ENCODE data around the gene LRRIQ4.
A peak's percentile ranks its signal among the peaks of the same experiment; 100 is the strongest.

LRRIQ4 gene

GRCh38 chr3:169864270-169864669, 51.6 kb downstream of the LRRIQ4 start:
- H3K9ac ChIP-seq (ENCODE audit: low read length): no peak overlapping the region
- H3K36me3 ChIP-seq (ENCODE audit: control insufficient read depth, insufficient read depth, low read length, severe bottlenecking): no peaks in the 10 kb centered on the region
- H3K4me3 ChIP-seq (ENCODE audit: low read length): no peak overlapping the region
- H3K9me3 ChIP-seq (ENCODE audit: control insufficient read depth, low read length): no peaks in the 10 kb centered on the region
- DNase-seq (ENCODE audit: low read depth): no peak
- H3K27me3 ChIP-seq (replicated peaks; ENCODE audit: control insufficient read depth, insufficient read depth, low read length): peaks cover 3% of the 10 kb centered on the region
- H3K4me1 ChIP-seq (ENCODE audit: control insufficient read depth, insufficient read depth, low read length): peaks cover 3% of the 10 kb centered on the region

- Histone ChIP-seq H3K36me3 (ENCODE audit: control insufficient read depth, insufficient read depth, low read length, severe bottlenecking) (no peaks in the 10 kb centered on the region), H3K27me3 (replicated peaks; ENCODE audit: control insufficient read depth, insufficient read depth, low read length) (peaks cover 3% of the 10 kb centered on the region), H3K9me3 (ENCODE audit: control insufficient read depth, low read length) (no peaks in the 10 kb centered on the region), H3K9ac (ENCODE audit: low read length) (no peak overlapping the region), H3K4me3 (ENCODE audit: low read length) (no peak overlapping the region), H3K4me1 (ENCODE audit: control insufficient read depth, insufficient read depth, low read length) (peaks cover 12% of the 10 kb centered on the region)
- DNase-seq (ENCODE audit: low read depth): no peak
Measured at GRCh38 chr3:169865176-169865767, 52.6 kb downstream of the LRRIQ4 start.

GRCh38 chr3:169867584-169868210, 55.0 kb downstream of the LRRIQ4 start:
- H3K27me3 ChIP-seq (replicated peaks; ENCODE audit: control insufficient read depth, insufficient read depth, low read length): no peaks in the 10 kb centered on the region
- no peak for DNase-seq (ENCODE audit: low read depth)
- H3K36me3 ChIP-seq (ENCODE audit: control insufficient read depth, insufficient read depth, low read length, severe bottlenecking): no peaks in the 10 kb centered on the region
- H3K9me3 ChIP-seq (ENCODE audit: control insufficient read depth, low read length): no peaks in the 10 kb centered on the region
- no peak overlapping the region for H3K4me3 ChIP-seq (ENCODE audit: low read length)
- peaks cover 14% of the 10 kb centered on the region for H3K4me1 ChIP-seq (ENCODE audit: control insufficient read depth, insufficient read depth, low read length)
- no peak overlapping the region for H3K9ac ChIP-seq (ENCODE audit: low read length)

- Histone ChIP-seq H3K4me1 (ENCODE audit: control insufficient read depth, insufficient read depth, low read length) (peaks cover 14% of the 10 kb centered on the region), H3K4me3 (ENCODE audit: low read length) (no peak overlapping the region), H3K27me3 (replicated peaks; ENCODE audit: control insufficient read depth, insufficient read depth, low read length) (no peaks in the 10 kb centered on the region), H3K36me3 (ENCODE audit: control insufficient read depth, insufficient read depth, low read length, severe bottlenecking) (no peaks in the 10 kb centered on the region), H3K9ac (ENCODE audit: low read length) (no peak overlapping the region), H3K9me3 (ENCODE audit: control insufficient read depth, low read length) (no peaks in the 10 kb centered on the region)
- DNase-seq (ENCODE audit: low read depth): no peak
Measured at GRCh38 chr3:169868369-169868768, 55.7 kb downstream of the LRRIQ4 start.

- Histone ChIP-seq H3K9me3 (ENCODE audit: control insufficient read depth, low read length) (no peaks in the 10 kb centered on the region), H3K9ac (ENCODE audit: low read length) (no peak within 1 kb of the TSS), H3K4me1 (ENCODE audit: control insufficient read depth, insufficient read depth, low read length) (peaks cover 11% of the 10 kb centered on the region), H3K4me3 (ENCODE audit: low read length) (no peak within 1 kb of the TSS), H3K36me3 (ENCODE audit: control insufficient read depth, insufficient read depth, low read length, severe bottlenecking) (no peaks in the 10 kb centered on the region), H3K27me3 (replicated peaks; ENCODE audit: control insufficient read depth, insufficient read depth, low read length) (no peaks in the 10 kb centered on the region)
- no peak for DNase-seq (ENCODE audit: low read depth)
Measured at GRCh38 chr3:169869484-169870220, 57.0 kb downstream of the LRRIQ4 start, which contains the start of gene LRRC31. TSS of gene LRRC31 (minus strand) at chr3:169869935. CDS start at chr3:169869807, 128 bp downstream.

- no peaks in the 10 kb centered on the region for H3K9me3 ChIP-seq (ENCODE audit: control insufficient read depth, low read length)
- no peak for DNase-seq (ENCODE audit: low read depth)
- peaks cover 11% of the 10 kb centered on the region for H3K4me1 ChIP-seq (ENCODE audit: control insufficient read depth, insufficient read depth, low read length)
- H3K36me3 ChIP-seq (ENCODE audit: control insufficient read depth, insufficient read depth, low read length, severe bottlenecking): no peaks in the 10 kb centered on the region
- no peaks in the 10 kb centered on the region for H3K27me3 ChIP-seq (replicated peaks; ENCODE audit: control insufficient read depth, insufficient read depth, low read length)
- no peak overlapping the region for H3K9ac ChIP-seq (ENCODE audit: low read length)
- no peak overlapping the region for H3K4me3 ChIP-seq (ENCODE audit: low read length)
Measured at GRCh38 chr3:169871129-169871886, 58.6 kb downstream of the LRRIQ4 start.

- H3K36me3 ChIP-seq (ENCODE audit: control insufficient read depth, insufficient read depth, low read length, severe bottlenecking): no peaks in the 10 kb centered on the region
- peaks cover 14% of the 10 kb centered on the region for H3K4me1 ChIP-seq (ENCODE audit: control insufficient read depth, insufficient read depth, low read length)
- no peak overlapping the region for H3K9ac ChIP-seq (ENCODE audit: low read length)
- H3K9me3 ChIP-seq (ENCODE audit: control insufficient read depth, low read length): no peaks in the 10 kb centered on the region
- DNase-seq (ENCODE audit: low read depth): no peak
- no peak overlapping the region for H3K4me3 ChIP-seq (ENCODE audit: low read length)
- no peaks in the 10 kb centered on the region for H3K27me3 ChIP-seq (replicated peaks; ENCODE audit: control insufficient read depth, insufficient read depth, low read length)
Measured at GRCh38 chr3:169879013-169879557, 66.4 kb downstream of the LRRIQ4 start.

GRCh38 chr3:169879845-169880575, 67.3 kb downstream of the LRRIQ4 start:
- peaks cover 16% of the 10 kb centered on the region for H3K4me1 ChIP-seq (ENCODE audit: control insufficient read depth, insufficient read depth, low read length)
- H3K27me3 ChIP-seq (replicated peaks; ENCODE audit: control insufficient read depth, insufficient read depth, low read length): no peaks in the 10 kb centered on the region
- H3K4me3 ChIP-seq (ENCODE audit: low read length): no peak overlapping the region
- H3K9ac ChIP-seq (ENCODE audit: low read length): no peak overlapping the region
- H3K36me3 ChIP-seq (ENCODE audit: control insufficient read depth, insufficient read depth, low read length, severe bottlenecking): no peaks in the 10 kb centered on the region
- H3K9me3 ChIP-seq (ENCODE audit: control insufficient read depth, low read length): no peaks in the 10 kb centered on the region
- no peak for DNase-seq (ENCODE audit: low read depth)

- Histone ChIP-seq H3K9ac (ENCODE audit: low read length) (no peak overlapping the region), H3K36me3 (ENCODE audit: control insufficient read depth, insufficient read depth, low read length, severe bottlenecking) (no peaks in the 10 kb centered on the region), H3K9me3 (ENCODE audit: control insufficient read depth, low read length) (no peaks in the 10 kb centered on the region), H3K4me1 (ENCODE audit: control insufficient read depth, insufficient read depth, low read length) (peaks cover 19% of the 10 kb centered on the region), H3K27me3 (replicated peaks; ENCODE audit: control insufficient read depth, insufficient read depth, low read length) (no peaks in the 10 kb centered on the region), H3K4me3 (ENCODE audit: low read length) (no peak overlapping the region)
- no peak for DNase-seq (ENCODE audit: low read depth)
Measured at GRCh38 chr3:169880576-169881250, 68.0 kb downstream of the LRRIQ4 start.

GRCh38 chr3:169886671-169887070, 74.0 kb downstream of the LRRIQ4 start:
- H3K36me3 ChIP-seq (ENCODE audit: control insufficient read depth, insufficient read depth, low read length, severe bottlenecking): no peaks in the 10 kb centered on the region
- DNase-seq (ENCODE audit: low read depth): peak; percentile 77
- H3K9me3 ChIP-seq (ENCODE audit: control insufficient read depth, low read length): no peaks in the 10 kb centered on the region
- peak overlapping the region; percentile 12 for H3K4me3 ChIP-seq (ENCODE audit: low read length)
- peaks cover 4% of the 10 kb centered on the region for H3K27me3 ChIP-seq (replicated peaks; ENCODE audit: control insufficient read depth, insufficient read depth, low read length)
- peak overlapping the region; percentile 34 for H3K9ac ChIP-seq (ENCODE audit: low read length)
- peaks cover 13% of the 10 kb centered on the region for H3K4me1 ChIP-seq (ENCODE audit: control insufficient read depth, insufficient read depth, low read length)
